Panc1 (cell line): ENCODE measurements around the gene AQP11. TPM values are rescaled to one million over a fixed set of nuclear protein-coding genes. Genes with fewer than 3 reads are reported as not detected.
"Not testable (repeated sequence)": the region's sequence is repeated elsewhere in the genome, so short reads cannot be mapped to it uniquely, and the experiment has no call there.

ENCODE experiments used
- ATAC-seq: fragments of 200-7000 bp; cut with Tn5 transposase; 2 replicates; pipeline ENCODE4 v1.9.1; 2020; ENCODE audit warnings: mild to moderate bottlenecking, moderate library complexity
- BruUV-seq: library from RNA; stranded (reverse); fragments of 400-500 nt; replicated peaks from 2 replicates; lab custom pipeline; 2021; lab: Mats Ljungman, UMichigan
- CTCF ChIA-PET: fragments of 300-600 bp; sonication (Branson Sonifier 250); formaldehyde crosslinking; loops from one replicate; lab custom pipeline; 2022; ENCODE audit warnings: antibody characterized with exemption; lab: Charles Lee
- POLR2A ChIA-PET: fragments of 300-600 bp; sonication (Branson Sonifier 250); formaldehyde crosslinking; loops from one replicate; lab custom pipeline; 2022; ENCODE audit warnings: antibody characterized with exemption; lab: Charles Lee
- DNase-seq: peaks from one replicate; pipeline ENCODE4 v3.0.0-alpha.2; 2010; ENCODE audit warnings: low read depth, low spot score
- H3K27ac ChIP-seq: 2 replicates; pipeline ENCODE4 v1.5.1; 2011; ENCODE audit warnings: mild to moderate bottlenecking, low read length, inconsistent platforms
- H3K27me3 ChIP-seq: fragments of 200-500 bp; sonication (Bioruptor generic); 2 replicates; pipeline ENCODE4 v1.6.0; 2014; ENCODE audit warnings: low read length, inconsistent platforms; ENCODE audit not compliant: control insufficient read depth, insufficient read depth
- H3K36me3 ChIP-seq: fragments of 200-500 bp; sonication (Bioruptor generic); 2 replicates; pipeline ENCODE4 v1.5.1; 2014; ENCODE audit warnings: inconsistent platforms, mild to moderate bottlenecking, low read length, moderate library complexity; ENCODE audit not compliant: control insufficient read depth, insufficient read depth
- H3K4me1 ChIP-seq: 2 replicates; pipeline ENCODE4 v1.5.1; 2011; ENCODE audit warnings: inconsistent platforms, mild to moderate bottlenecking, low read length, moderate library complexity; ENCODE audit not compliant: control insufficient read depth, insufficient read depth
- H3K4me3 ChIP-seq, 2 experiments: 2 replicates each; pipeline ENCODE4 v1.5.1; 2011 to 2012; ENCODE audit warnings: low read depth in 2 of 2, low read length in 2 of 2, mild to moderate bottlenecking in 2 of 2, inconsistent platforms in 1 of 2, moderate library complexity in 1 of 2
- H3K9me3 ChIP-seq: fragments of 200-500 bp; sonication (Bioruptor generic); 2 replicates; pipeline ENCODE4 v1.5.1; 2014; ENCODE audit warnings: low read depth, mild to moderate bottlenecking, inconsistent platforms, low read length, moderate library complexity; ENCODE audit not compliant: control insufficient read depth, insufficient read depth
- CTCF ChIP-seq: fragments of 450-650 bp; IDR thresholded peaks from 2 replicates; pipeline ENCODE4 v1.5.1; 2017; ENCODE audit warnings: mild to moderate bottlenecking
- POLR2AphosphoS5 ChIP-seq: IDR thresholded peaks from 2 replicates; pipeline ENCODE4 v1.6.1; 2012; ENCODE audit warnings: mild to moderate bottlenecking, low read depth, low read length, moderate library complexity
- REST ChIP-seq, 2 experiments: IDR thresholded peaks; 2 replicates each; pipeline ENCODE4 v1.6.1; 2011 to 2012; ENCODE audit warnings: low read depth in 2 of 2, control low read depth in 1 of 2, low read length in 1 of 2, mild to moderate bottlenecking in 1 of 2, moderate library complexity in 1 of 2; ENCODE audit not compliant: insufficient read depth in 1 of 2
- SIN3A ChIP-seq: IDR thresholded peaks from 2 replicates; pipeline ENCODE4 v1.6.1; 2012; ENCODE audit warnings: low read depth, mild to moderate bottlenecking, low read length, moderate library complexity, borderline replicate concordance; ENCODE audit not compliant: insufficient read depth
- TCF7L2 ChIP-seq: IDR thresholded peaks from 2 replicates; pipeline ENCODE4 v1.6.1; 2011; ENCODE audit warnings: mild to moderate bottlenecking, low read depth, low read length, inconsistent platforms
- in situ Hi-C: cut with HindIII; loops from 2 replicates; pipeline ENCODE4 v1.10.0; 2016; ENCODE audit warnings: low sequenced_read_pairs, low pct_unique_long_range_greater_than_20kb
- intact Hi-C: fragments of 100-400 bp; cut with micrococcal nuclease; formaldehyde crosslinking; loops from one replicate; pipeline ENCODE4 v1.10.0; 2022; ENCODE audit not compliant: unreplicated experiment
- total RNA-seq: library from RNA; stranded (reverse); gene quantifications from one replicate; pipeline ENCODE4 v1.2.1, GENCODE V29; 2021; ENCODE audit not compliant: unreplicated experiment

The AQP11 gene
- total RNA-seq, 1 experiment from 2014 or later: 2.3 TPM

- in situ Hi-C loops, H3K9me3 ChIP-seq, intact Hi-C loops, H3K4me1 ChIP-seq, ATAC-seq, H3K27ac ChIP-seq, H3K4me3 ChIP-seq, H3K27me3 ChIP-seq, H3K36me3 ChIP-seq, DNase-seq, BruUV-seq: not testable (repeated sequence)
- POLR2A ChIA-PET: interaction anchor here (0.7 kb wide), 1 partner anchor 10 kb away, joined by 6 read pairs; no protein-coding TSS in a partner anchor
- CTCF ChIA-PET: interaction anchor here (0.7 kb wide), 1 partner anchor 19 kb away, joined by 6 read pairs; the partner anchor contains the start of gene AQP11
These were observed 18.9 kb upstream of the AQP11 start for GRCh38 chr11:77570896-77571295.

DNA sequence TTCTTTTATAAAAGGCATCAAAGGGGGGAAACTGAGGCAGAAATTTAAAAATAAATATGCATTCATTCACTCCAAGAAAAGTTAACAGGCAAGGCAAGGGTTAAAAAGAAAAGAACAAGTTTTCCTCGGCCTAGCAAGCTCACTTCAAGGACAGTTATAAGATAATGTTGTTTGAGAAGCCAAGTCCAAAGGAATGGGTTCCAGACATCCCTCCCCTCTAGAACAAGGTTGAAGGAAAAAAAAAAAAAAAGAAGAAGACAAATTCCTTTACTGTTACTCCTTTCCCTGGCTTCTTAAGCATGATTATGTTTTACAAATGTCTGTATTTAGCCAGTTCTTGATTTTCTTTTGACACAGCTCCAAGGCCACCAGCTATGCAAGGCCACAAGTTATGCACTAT lies 14.3 kb upstream of the AQP11 start:
- CTCF ChIA-PET, intact Hi-C loops, POLR2A ChIA-PET, H3K27me3 ChIP-seq, H3K4me3 ChIP-seq, H3K4me1 ChIP-seq, BruUV-seq, DNase-seq, H3K9me3 ChIP-seq, H3K36me3 ChIP-seq, H3K27ac ChIP-seq, in situ Hi-C loops, ATAC-seq: not testable (repeated sequence)

DNA sequence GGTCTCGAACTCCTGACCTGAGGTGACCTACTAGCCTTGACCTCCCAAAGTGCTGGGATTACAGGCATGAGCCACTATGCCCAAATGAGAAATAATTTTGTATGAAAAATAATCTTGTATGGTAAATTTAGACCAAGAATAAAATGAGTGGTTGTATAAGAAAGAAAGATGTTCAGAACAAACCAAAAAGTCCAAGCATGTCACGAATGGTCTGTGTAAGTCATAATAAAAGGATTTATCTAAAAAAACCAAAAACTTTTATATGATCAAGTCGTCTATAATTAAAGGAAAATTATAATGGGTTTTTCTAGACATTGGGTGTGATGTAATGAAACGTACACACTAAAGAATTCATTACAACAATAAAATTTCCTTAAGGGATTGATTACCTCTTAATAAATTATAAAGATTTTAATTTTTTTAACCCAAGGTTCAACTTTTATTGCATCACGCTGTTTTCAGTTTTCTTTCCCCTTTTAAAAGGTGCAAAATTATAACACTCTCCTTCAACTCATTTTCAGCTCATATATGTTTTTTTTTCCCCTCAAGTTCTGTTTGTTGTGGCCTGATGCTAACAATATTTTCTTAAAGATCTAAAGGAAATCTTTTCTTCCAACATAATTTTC lies 8.9 kb upstream of the AQP11 start:
- TF ChIP-seq REST (IDR thresholded peaks at IDR 0.05; ENCODE audit: insufficient read depth in 1 of 2, low read depth in 2 of 2, low read length in 1 of 2): no peak
- no peak for TF ChIP-seq CTCF
- no peak for TF ChIP-seq POLR2AphosphoS5
- TF ChIP-seq SIN3A: no peak
- TF ChIP-seq TCF7L2: no peak
- in situ Hi-C loops (no loop called here), intact Hi-C loops (no loop called here)
- DNase-seq: no peak
- no TSS peak for BruUV-seq
- POLR2A ChIA-PET: no interaction called here
- no peak for ATAC-seq
- no peaks in the 10 kb centered on the region for H3K36me3 ChIP-seq
- H3K27ac ChIP-seq: no peak overlapping the region
- H3K27me3 ChIP-seq: no peaks in the 10 kb centered on the region
- peaks cover 26% of the 10 kb centered on the region; the same call in 1 of the 2 replicates for H3K9me3 ChIP-seq
- no peaks in the 10 kb centered on the region for H3K4me1 ChIP-seq
- CTCF ChIA-PET: no interaction called here
- no peak overlapping the region for H3K4me3 ChIP-seq
